Measurements from ENCODE around the gene RAI14.

Gene RAI14

GRCh38 chr5:34765662-34766061 is 109.5 kb downstream of the RAI14 start:
- no peaks in the 10 kb centered on the region for H4K20me1 ChIP-seq (ENCODE audit: insufficient read depth, low read length)
- no peaks in the 10 kb centered on the region for H3K9me3 ChIP-seq (ENCODE audit: insufficient read depth, low read length)
- H3K4me2 ChIP-seq (ENCODE audit: low read length), result no peak overlapping the region
- H3K4me1 ChIP-seq (ENCODE audit: low read length), result peaks cover 11% of the 10 kb centered on the region
- no peak overlapping the region for H2AFZ ChIP-seq (ENCODE audit: low read depth, low read length)
- no peaks in the 10 kb centered on the region for H3K27me3 ChIP-seq (ENCODE audit: low read depth, low read length)
- H3K9ac ChIP-seq (ENCODE audit: low read length), result no peak overlapping the region
- H3K36me3 ChIP-seq (replicated peaks; ENCODE audit: low read depth, low read length), result peaks cover 32% of the 10 kb centered on the region
- no peak overlapping the region for H3K4me3 ChIP-seq (ENCODE audit: low read length)
- no peak overlapping the region for H3K27ac ChIP-seq (ENCODE audit: low read length)
- no peaks in the 10 kb centered on the region for H3K79me2 ChIP-seq (ENCODE audit: low read length)
- TF ChIP-seq EZH2phosphoT487 (IDR thresholded peaks at IDR 0.05; ENCODE audit: low read depth) (no peak), CTCF (IDR thresholded peaks at IDR 0.05; ENCODE audit: low read depth, low read length) (no peak)

- TF ChIP-seq EZH2phosphoT487 (IDR thresholded peaks at IDR 0.05; ENCODE audit: low read depth) (no peak), CTCF (IDR thresholded peaks at IDR 0.05; ENCODE audit: low read depth, low read length) (no peak)
- Histone ChIP-seq H3K9ac (ENCODE audit: low read length) (no peak overlapping the region), H3K4me1 (ENCODE audit: low read length) (peaks cover 20% of the 10 kb centered on the region), H2AFZ (ENCODE audit: low read depth, low read length) (no peak overlapping the region), H3K4me2 (ENCODE audit: low read length) (no peak overlapping the region), H4K20me1 (ENCODE audit: insufficient read depth, low read length) (no peaks in the 10 kb centered on the region), H3K36me3 (replicated peaks; ENCODE audit: low read depth, low read length) (peaks cover 26% of the 10 kb centered on the region), H3K27ac (ENCODE audit: low read length) (no peak overlapping the region), H3K4me3 (ENCODE audit: low read length) (no peak overlapping the region), H3K79me2 (ENCODE audit: low read length) (0 out of 2 replicates have a peak, but pooled peaks cover under 1% of the 10 kb centered on the region), H3K27me3 (ENCODE audit: low read depth, low read length) (no peaks in the 10 kb centered on the region), H3K9me3 (ENCODE audit: insufficient read depth, low read length) (no peaks in the 10 kb centered on the region)
Measured at GRCh38 chr5:34767180-34767579, 111.1 kb downstream of the RAI14 start.

GRCh38 chr5:34770486-34770885 is 114.4 kb downstream of the RAI14 start:
- H4K20me1 ChIP-seq (ENCODE audit: insufficient read depth, low read length), result no peaks in the 10 kb centered on the region
- no peak for TF ChIP-seq CTCF (IDR thresholded peaks at IDR 0.05; ENCODE audit: low read depth, low read length)
- no peak for TF ChIP-seq EZH2phosphoT487 (IDR thresholded peaks at IDR 0.05; ENCODE audit: low read depth)
- H3K27me3 ChIP-seq (ENCODE audit: low read depth, low read length), result no peaks in the 10 kb centered on the region
- H3K4me3 ChIP-seq (ENCODE audit: low read length), result no peak overlapping the region
- 0 out of 2 replicates have a peak, but pooled peaks cover 4% of the 10 kb centered on the region for H3K79me2 ChIP-seq (ENCODE audit: low read length)
- H2AFZ ChIP-seq (ENCODE audit: low read depth, low read length), result no peak overlapping the region
- peaks cover 18% of the 10 kb centered on the region for H3K4me1 ChIP-seq (ENCODE audit: low read length)
- no peak overlapping the region for H3K4me2 ChIP-seq (ENCODE audit: low read length)
- H3K9ac ChIP-seq (ENCODE audit: low read length), result no peak overlapping the region
- H3K27ac ChIP-seq (ENCODE audit: low read length), result no peak overlapping the region
- peaks cover 11% of the 10 kb centered on the region for H3K36me3 ChIP-seq (replicated peaks; ENCODE audit: low read depth, low read length)
- no peaks in the 10 kb centered on the region for H3K9me3 ChIP-seq (ENCODE audit: insufficient read depth, low read length)

GRCh38 chr5:34771076-34771475 is 114.9 kb downstream of the RAI14 start:
- Histone ChIP-seq H3K9me3 (ENCODE audit: insufficient read depth, low read length) (no peaks in the 10 kb centered on the region), H3K9ac (ENCODE audit: low read length) (no peak overlapping the region), H3K4me2 (ENCODE audit: low read length) (no peak overlapping the region), H3K27me3 (ENCODE audit: low read depth, low read length) (no peaks in the 10 kb centered on the region), H3K4me1 (ENCODE audit: low read length) (peaks cover 18% of the 10 kb centered on the region), H3K4me3 (ENCODE audit: low read length) (no peak overlapping the region), H3K27ac (ENCODE audit: low read length) (no peak overlapping the region), H2AFZ (ENCODE audit: low read depth, low read length) (no peak overlapping the region), H3K36me3 (replicated peaks; ENCODE audit: low read depth, low read length) (peaks cover 11% of the 10 kb centered on the region), H4K20me1 (ENCODE audit: insufficient read depth, low read length) (no peaks in the 10 kb centered on the region), H3K79me2 (ENCODE audit: low read length) (0 out of 2 replicates have a peak, but pooled peaks cover 4% of the 10 kb centered on the region)
- TF ChIP-seq CTCF (IDR thresholded peaks at IDR 0.05; ENCODE audit: low read depth, low read length) (no peak), EZH2phosphoT487 (IDR thresholded peaks at IDR 0.05; ENCODE audit: low read depth) (no peak)

All from OCI-LY3 (cell line).